GM18519 (cell line): ENCODE measurements around the gene GOLGA3.
"Not testable (repeated sequence)": the region's sequence is repeated elsewhere in the genome, so short reads cannot be mapped to it uniquely, and the experiment has no call there.

Experiments used
- ATAC-seq: cut with Tn5 transposase; IDR thresholded peaks from one replicate; pipeline ENCODE4 v1.9.1; 2021; ENCODE audit warnings: mild to moderate bottlenecking, moderate library complexity; ENCODE audit not compliant: unreplicated experiment, low FRiP score

The GOLGA3 gene

DNA sequence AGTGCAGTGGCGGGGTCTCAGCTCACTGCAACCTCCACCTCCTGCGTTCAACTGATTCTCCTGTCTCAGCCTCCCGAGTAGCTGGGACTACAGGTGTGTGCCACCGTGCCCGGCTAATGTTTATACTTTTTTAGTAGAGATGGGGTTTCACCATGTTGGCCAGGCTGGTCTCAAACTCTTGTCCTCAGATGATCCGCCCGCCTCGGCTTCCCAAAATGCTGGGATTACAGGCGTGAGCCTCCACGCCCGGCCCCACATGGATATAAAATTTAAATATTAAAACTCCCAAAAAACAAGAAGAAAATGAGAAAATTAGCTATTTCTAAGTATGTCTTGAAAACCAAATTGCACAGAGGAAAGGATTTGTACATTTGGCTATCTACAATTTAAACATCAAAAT lies 16.0 kb upstream of the GOLGA3 start:
- not testable (repeated sequence) for ATAC-seq

- no peak for ATAC-seq
Measured at GRCh38 chr12:132842449-132843045, 13.9 kb upstream of the GOLGA3 start.

- no peak for ATAC-seq
Measured at GRCh38 chr12:132841151-132841550, 12.5 kb upstream of the GOLGA3 start.

DNA sequence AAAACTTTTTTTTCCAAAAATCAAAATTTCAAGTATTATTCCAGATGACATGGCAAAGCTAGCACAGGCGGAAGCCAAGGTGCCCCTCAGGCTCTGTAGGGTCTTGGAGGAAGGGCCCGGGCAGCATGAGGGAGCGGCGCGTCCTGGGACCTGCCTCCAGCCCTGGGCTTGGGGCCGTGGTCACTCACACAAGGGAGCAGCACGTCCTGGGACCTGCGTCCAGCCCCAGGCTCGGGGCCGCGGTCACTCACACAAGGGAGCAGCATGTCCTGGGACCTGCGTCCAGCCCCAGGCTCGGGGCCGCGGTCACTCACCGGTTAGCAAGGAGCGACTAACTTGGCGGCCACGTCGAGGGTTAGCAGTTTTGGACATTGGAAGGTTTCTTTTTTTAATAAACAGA lies 11.9 kb upstream of the GOLGA3 start:
- no peak for ATAC-seq

GRCh38 chr12:132839558-132840235 lies 11.0 kb upstream of the GOLGA3 start:
- no peak for ATAC-seq

DNA sequence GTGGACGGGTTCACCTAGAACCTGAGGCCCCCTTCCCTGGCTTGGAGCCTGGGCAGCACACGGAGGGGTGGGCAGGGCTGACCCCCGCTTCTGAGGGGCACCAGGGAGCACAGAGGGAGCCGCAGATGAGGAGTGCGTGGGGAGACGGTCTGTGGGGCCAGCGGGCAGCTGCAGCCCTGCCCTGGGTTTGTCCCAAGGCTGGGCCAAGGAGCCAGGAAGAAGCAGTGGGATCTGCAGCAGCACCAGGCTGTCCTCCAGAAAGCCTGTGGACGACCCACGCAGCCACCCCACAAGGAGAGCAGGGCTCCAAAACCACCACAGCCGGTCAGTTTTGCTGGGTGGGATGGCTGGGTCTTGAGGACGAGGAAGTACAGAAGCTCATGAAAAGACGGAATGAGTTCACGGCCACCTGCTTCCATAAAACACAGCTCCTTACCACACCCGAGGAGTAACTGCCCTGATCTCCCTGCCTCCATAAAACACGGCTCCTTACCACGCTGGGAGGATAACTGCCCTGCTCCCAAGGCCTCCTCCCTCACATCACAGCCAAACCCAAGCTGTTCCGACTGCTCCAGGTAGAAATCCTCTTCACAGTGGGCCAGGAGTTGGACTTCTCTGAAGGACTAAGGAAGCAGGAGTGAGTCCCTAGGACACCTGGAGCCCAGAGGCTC lies 9.9 kb upstream of the GOLGA3 start:
- ATAC-seq = no peak

DNA sequence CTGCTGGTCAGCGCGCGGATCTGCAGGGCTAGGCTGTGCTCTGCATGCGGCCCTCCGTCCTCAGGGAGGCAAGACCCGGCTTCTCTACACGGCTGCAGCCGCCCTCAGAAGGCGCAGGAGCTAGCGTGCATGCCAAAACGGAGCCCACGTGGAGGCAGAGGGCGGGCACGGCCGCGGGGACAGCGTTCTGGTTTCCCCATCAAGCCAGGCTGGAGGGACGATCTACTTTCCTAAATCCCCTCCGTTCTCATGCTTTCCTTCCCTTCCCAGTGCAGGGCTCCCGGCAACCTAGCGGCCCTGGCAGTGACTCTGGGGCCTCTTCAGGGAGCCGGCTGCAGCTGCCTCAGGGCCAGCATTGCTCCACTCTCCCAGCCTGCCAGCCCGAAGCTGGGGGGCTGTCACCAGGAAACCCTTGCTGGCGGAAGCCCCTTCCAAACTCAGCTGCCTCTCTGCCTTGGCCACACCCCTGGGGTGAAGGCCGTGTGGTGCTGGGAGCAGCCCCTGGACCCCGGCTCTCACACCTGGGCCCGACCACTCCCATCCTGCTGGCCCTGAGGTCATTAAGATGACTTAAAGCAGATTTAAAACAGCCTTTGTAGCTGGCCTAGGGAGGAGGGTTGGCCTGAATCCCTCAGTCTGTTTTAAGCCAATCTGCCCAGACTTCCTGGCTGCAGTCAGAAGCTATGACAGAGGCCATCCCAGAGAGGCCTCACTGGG lies 9.2 kb upstream of the GOLGA3 start:
- no peak for ATAC-seq

DNA sequence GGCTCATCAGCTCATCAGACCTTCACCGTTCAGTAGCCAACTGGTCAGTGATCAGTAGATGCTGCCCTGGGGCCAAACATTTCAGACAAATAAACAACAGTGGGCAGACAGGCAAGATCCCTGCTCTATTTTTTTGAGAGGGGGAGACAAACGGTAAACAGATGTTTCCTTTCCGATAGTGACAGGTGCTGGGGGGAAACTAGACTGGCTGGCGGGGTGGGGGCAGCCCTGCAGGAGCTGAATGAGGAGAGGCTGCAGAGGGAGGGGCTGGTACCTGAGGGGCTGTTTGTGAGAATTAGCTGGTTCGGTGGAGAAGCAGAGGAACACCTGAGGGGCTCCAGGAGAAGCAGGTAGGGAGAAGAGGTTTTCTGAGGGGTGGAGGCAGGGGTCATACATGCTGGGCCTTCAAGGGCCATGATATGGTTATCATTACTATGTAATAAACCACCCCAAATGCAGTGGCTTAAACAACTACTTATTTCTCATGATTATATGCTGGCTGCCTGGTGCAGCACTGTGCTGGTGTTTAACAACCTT lies 8.2 kb upstream of the GOLGA3 start:
- ATAC-seq = no peak

DNA sequence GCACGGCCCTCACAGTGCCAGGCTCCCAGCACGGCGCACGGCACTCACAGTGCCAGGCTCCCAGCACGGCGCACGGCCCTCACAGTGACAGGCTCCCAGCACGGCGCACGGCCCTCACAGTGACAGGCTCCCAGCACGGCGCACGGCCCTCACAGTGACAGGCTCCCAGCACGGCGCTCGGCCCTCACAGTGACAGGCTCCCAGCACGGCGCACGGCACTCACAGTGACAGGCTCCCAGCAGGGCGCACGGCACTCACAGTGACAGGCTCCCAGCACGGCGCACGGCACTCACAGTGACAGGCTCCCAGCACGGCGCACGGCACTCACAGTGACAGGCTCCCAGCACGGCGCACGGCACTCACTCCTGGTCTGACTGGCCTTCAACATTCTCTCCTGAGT lies 7.6 kb upstream of the GOLGA3 start:
- ATAC-seq = not testable (repeated sequence)

DNA sequence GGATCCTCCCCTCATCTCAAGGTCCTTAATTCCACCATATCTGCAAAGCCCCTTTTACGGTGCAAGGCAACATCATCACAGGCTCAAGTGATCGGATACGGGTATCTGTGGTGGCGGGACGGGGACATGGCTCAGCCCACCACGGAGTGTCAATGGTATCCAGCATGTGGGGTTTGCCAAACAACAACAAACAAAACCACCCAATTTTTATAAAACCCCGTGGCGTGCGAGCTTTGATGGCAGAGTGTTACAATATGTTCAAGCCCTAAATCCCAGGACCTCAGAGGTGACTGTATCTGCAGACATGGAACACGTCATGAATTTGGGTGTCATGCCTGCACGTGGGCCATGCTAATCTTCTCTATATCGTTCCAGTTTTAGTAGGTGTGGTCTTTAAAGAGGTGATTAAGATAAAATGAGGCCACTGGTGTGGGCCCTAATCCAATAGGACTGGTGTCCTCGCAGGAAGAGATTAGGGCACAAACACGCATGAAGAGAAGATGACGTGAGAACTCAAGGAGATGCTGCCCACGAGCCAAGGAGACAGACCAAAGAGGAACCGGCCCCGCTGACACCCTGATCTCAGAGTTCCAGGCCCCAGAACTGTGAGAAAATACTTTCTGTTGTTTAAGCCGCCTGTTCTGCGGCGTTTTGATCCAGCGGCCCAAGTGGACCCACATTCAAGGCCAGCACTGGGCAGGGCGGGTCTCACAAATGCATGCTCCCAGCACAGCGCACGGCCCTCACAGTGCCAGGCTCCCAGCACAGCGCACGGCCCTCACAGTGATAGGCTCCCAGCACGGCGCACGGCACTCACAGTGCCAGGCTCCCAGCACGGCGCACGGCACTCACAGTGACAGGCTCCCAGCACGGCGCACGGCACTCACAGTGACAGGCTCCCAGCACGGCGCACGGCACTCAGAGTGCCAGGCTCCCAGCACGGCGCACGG lies 6.7 kb upstream of the GOLGA3 start:
- no peak for ATAC-seq

- ATAC-seq = no peak
Measured at GRCh38 chr12:132834181-132834711, 5.6 kb upstream of the GOLGA3 start.

GRCh38 chr12:132833341-132833740 lies 4.7 kb upstream of the GOLGA3 start:
- no peak for ATAC-seq

DNA sequence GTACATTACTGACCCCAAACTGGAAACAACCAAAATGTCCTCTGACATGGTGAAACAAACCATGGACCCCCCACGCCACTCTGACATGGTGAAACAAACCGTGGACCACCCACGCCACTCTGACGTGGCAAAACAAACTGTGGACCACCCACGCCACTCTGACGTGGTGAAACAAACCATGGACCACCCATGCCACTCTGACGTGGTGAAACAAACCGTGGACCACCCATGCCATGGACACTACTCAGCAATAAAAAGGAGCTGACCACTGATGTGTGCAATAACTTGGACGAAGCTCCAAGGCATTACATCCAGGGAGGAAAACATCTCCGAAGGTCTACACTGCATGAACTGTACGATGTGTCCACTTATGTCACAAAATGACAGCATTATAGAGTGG lies 3.1 kb upstream of the GOLGA3 start:
- ATAC-seq = no peak

DNA sequence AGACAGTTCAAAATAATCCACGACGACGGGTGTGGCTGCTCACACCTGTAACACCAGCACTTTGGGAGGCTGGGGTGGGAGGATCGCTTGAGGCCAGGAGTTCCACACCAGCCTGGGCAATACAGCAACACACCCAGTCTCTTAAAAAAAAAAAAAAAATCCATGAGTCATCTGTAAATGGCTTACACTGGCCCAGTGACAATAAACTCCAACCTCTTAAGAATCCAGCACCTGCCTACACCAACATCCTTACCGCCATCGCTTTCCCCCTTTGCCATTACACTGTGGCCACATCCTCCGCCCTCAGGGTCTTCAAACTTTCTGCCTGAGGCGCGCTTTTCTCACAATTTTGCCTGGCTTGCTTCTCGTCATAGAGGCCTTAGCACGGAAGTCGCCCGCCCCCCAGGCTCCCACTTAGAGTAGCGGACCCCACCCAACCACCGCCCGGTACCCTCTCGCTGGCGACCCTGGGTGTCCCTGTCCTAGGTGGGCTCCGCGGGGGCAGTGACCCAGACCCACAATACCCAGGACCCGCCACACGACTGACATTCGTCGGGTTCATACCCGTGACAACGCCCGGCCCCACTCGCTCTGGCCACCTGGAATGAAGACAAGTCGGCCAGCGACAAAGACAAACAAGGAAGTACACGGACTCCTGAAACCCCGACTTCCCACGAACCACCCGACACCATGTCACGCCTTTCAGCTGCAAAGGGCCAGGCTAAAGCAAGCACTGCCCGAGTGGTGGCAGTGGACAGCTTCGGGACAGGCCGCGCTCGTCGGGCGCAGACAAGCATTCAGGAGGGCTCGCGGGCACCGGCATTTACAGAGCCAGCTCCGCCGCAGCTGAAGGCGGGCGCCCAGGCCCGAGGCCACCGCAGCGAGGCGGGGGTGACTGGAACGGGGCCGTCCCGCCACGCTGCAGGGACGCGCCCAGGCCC lies 636 bp downstream of the GOLGA3 start:
- peak; percentile 19 for ATAC-seq

- ATAC-seq = no peak
Measured at GRCh38 chr12:132825861-132826260, 2.8 kb downstream of the GOLGA3 start.

DNA sequence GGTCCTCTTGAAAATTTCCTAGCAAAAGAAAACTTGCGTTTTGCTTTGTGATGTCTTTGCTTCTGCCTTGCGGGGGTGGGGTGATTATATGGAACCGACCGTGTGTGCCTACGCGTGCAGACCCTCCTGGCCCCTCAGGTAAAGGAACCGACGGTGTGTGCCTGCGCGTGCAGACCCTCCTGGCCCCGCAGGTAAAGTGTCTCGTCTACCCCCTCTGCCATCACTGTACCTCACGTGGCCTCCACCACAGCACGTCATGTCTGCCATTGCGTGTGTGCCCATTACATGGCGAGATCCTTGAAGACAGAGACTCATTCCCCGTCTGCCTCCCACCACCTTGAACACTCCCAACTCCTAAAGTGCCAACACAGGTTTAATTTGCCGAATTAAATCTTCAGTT lies 3.6 kb downstream of the GOLGA3 start:
- ATAC-seq = no peak

- ATAC-seq = no peak
Measured at GRCh38 chr12:132824053-132824452, 4.6 kb downstream of the GOLGA3 start.

- no peak for ATAC-seq
Measured at GRCh38 chr12:132818562-132818961, 10.1 kb downstream of the GOLGA3 start.

GRCh38 chr12:132814232-132814631 lies 14.4 kb downstream of the GOLGA3 start:
- ATAC-seq = no peak
